Measurements from ENCODE around the gene EXOC3. TPM values are rescaled to one million over a fixed set of nuclear protein-coding genes. Genes with fewer than 3 reads are reported as not detected.

EXOC3 gene
- total and polyA plus RNA-seq, 10 of the 15 experiments (the other 5 are each of a cell fraction or from before 2014, with no cell fraction given): 1.6 to 53.0 (median 27.9) TPM

GRCh38 chr5:500491-500890 is 57.5 kb downstream of the EXOC3 start (continued):
- no peak for TF ChIP-seq ZBTB11 (CRISPR knock-in tag; IDR thresholded peaks at IDR 0.05)
- no peak for TF ChIP-seq TBL1XR1 (IDR thresholded peaks at IDR 0.05; ENCODE audit: low read depth, low read length)
- no peak for TF ChIP-seq USF1 (IDR thresholded peaks at IDR 0.05; ENCODE audit: borderline replicate concordance, extremely low read length, insufficient read depth, low read depth, low read length)
- no peak for TF ChIP-seq POLR2AphosphoS5 (IDR thresholded peaks at IDR 0.05; ENCODE audit: low read length)
- no peak for TF ChIP-seq EZH2 (IDR thresholded peaks at IDR 0.05; ENCODE audit: borderline replicate concordance, control insufficient read depth, low read depth, low read length)
- no peak for TF ChIP-seq MXI1 (IDR thresholded peaks at IDR 0.05; ENCODE audit: low read depth, low read length)
- no peak for TF ChIP-seq KAT2A (conservative IDR thresholded peaks at IDR 0.05; ENCODE audit: control insufficient read depth, low read depth, low read length)
- TF ChIP-seq MAX (IDR thresholded peaks at IDR 0.05; ENCODE audit: low read depth, low read length): no peak
